GM12878 (cell line): Measurements from ENCODE around the gene INVS. TPM values are rescaled to one million over a fixed set of nuclear protein-coding genes. Genes with fewer than 3 reads are reported as not detected.

Source experiments
- ATAC-seq: fragments of 200-7000 bp; cut with Tn5 transposase; 3 replicates; pipeline ENCODE4 v1.9.1; 2020; ENCODE audit warnings: mild to moderate bottlenecking, moderate library complexity
- BruUV-seq: library from RNA; stranded (reverse); fragments of 400-500 nt; replicated peaks from 2 replicates; lab custom pipeline; 2021; lab: Mats Ljungman, UMichigan
- CTCF ChIA-PET: fragments of 300-600 bp; sonication (Branson Sonifier 250); formaldehyde crosslinking; extraction: SDS; loops from one replicate; lab custom pipeline; 2021; ENCODE audit warnings: inconsistent platforms; lab: Yijun Ruan, JAX
- POLR2A ChIA-PET: fragments of 350-600 bp; formaldehyde crosslinking; extraction: SDS; loops from one replicate; lab custom pipeline; 2021; ENCODE audit warnings: inconsistent platforms; lab: Charles Lee
- RAD21 ChIA-PET: fragments of 300-600 bp; sonication (Branson Sonifier 250); formaldehyde crosslinking; loops from one replicate; lab custom pipeline; 2023; ENCODE audit warnings: antibody characterized with exemption; ENCODE audit not compliant: unreplicated experiment; lab: Charles Lee
- SMC1A ChIA-PET: fragments of 300-600 bp; sonication (Branson Sonifier 250); formaldehyde crosslinking; loops from one replicate; lab custom pipeline; 2023; ENCODE audit not compliant: unreplicated experiment, uncharacterized antibody; lab: Charles Lee
- DNase-seq: peaks from one replicate; pipeline ENCODE4 v3.0.0-alpha.2; 2011; ENCODE audit warnings: low read depth, low spot score
- FAIRE-seq: peaks from 3 replicates; lab custom pipeline; 2011; peaks lifted over from hg19 to GRCh38; lab: Jason Lieb, UNC
- H2AFZ ChIP-seq: 2 replicates; pipeline ENCODE4 v1.6.0; 2011; ENCODE audit warnings: low read depth, low read length, control low read depth; ENCODE audit not compliant: control insufficient read depth
- H3K27ac ChIP-seq: 2 replicates; pipeline ENCODE4 v1.5.1; 2011; ENCODE audit warnings: control low read depth; ENCODE audit not compliant: control insufficient read depth, insufficient read depth
- H3K27me3 ChIP-seq, 2 experiments: replicated peaks in 1 of 2; 2 replicates each; pipeline versions ENCODE4 v1.6.0 to v1.6.1; 2011; ENCODE audit warnings: low read length in 1 of 2; ENCODE audit not compliant: control insufficient read depth in 2 of 2, insufficient read depth in 2 of 2
- H3K36me3 ChIP-seq, 2 experiments: 2 replicates each; pipeline ENCODE4 v1.5.1; 2011; ENCODE audit warnings: low read length in 1 of 2; ENCODE audit not compliant: control insufficient read depth in 2 of 2, insufficient read depth in 2 of 2
- H3K4me1 ChIP-seq: 2 replicates; pipeline ENCODE4 v1.6.1; 2011; ENCODE audit warnings: mild to moderate bottlenecking, low read length, moderate library complexity, mixed read lengths; ENCODE audit not compliant: control insufficient read depth, insufficient read depth
- H3K4me2 ChIP-seq: 2 replicates; pipeline ENCODE4 v1.6.0; 2011; ENCODE audit warnings: control low read depth; ENCODE audit not compliant: control insufficient read depth, insufficient read depth
- H3K4me3 ChIP-seq: fragments of 200-600 bp; sonication (generic); 2 replicates; pipeline ENCODE4 v1.5.1; 2016
- H3K79me2 ChIP-seq: 2 replicates; pipeline ENCODE4 v1.6.0; 2011; ENCODE audit warnings: low read length; ENCODE audit not compliant: control insufficient read depth, insufficient read depth
- H3K9ac ChIP-seq: 2 replicates; pipeline ENCODE4 v1.8.0; 2011; ENCODE audit warnings: low read length, control low read depth, mixed read lengths; ENCODE audit not compliant: control insufficient read depth, insufficient read depth
- H3K9me3 ChIP-seq: replicated peaks from 3 replicates; pipeline ENCODE4 v1.5.1; 2011; ENCODE audit warnings: mild to moderate bottlenecking, low read length; ENCODE audit not compliant: control insufficient read depth, insufficient read depth
- H4K20me1 ChIP-seq: 2 replicates; pipeline ENCODE4 v1.6.0; 2011; ENCODE audit not compliant: control insufficient read depth, insufficient read depth
- DPF2 ChIP-seq: fragments of 450-650 bp; IDR thresholded peaks from 2 replicates; pipeline ENCODE4 v1.6.1; 2017; ENCODE audit warnings: mild to moderate bottlenecking
- FOXM1 ChIP-seq: IDR thresholded peaks from 2 replicates; pipeline ENCODE4 v1.6.1; 2012; ENCODE audit warnings: low read depth, mild to moderate bottlenecking, inconsistent platforms, low read length, moderate library complexity
- MTA3 ChIP-seq: IDR thresholded peaks from 2 replicates; pipeline ENCODE4 v1.6.1; 2012; ENCODE audit warnings: low read length, inconsistent platforms, borderline replicate concordance
- NR2C1 ChIP-seq: fragments of 450-650 bp; IDR thresholded peaks from 2 replicates; pipeline ENCODE4 v1.6.1; 2017; ENCODE audit warnings: antibody characterized with exemption, mild to moderate bottlenecking, moderate library complexity
- SIN3A ChIP-seq: IDR thresholded peaks from 2 replicates; pipeline ENCODE4 v1.6.1; 2012; ENCODE audit warnings: low read depth, low read length, improper control_type of control experiment
- WGBS: methylation state at CpG from one replicate; pipeline ENCODE4 v1.1.6; 2016; ENCODE audit warnings: low lambda C conversion rate; ENCODE audit not compliant: insufficient replicate concordance, insufficient coverage; ENCODE audit errors: missing lambda C conversion rate; 5-methylcytosine and 5-hydroxymethylcytosine counted together
- in situ Hi-C: fragments of 300-500 bp; cut with MboI; formaldehyde crosslinking; loops from 9 replicates; pipeline ENCODE4 v1.14.3; 2018; ENCODE audit warnings: mixed read lengths
- intact Hi-C: fragments of 100-400 bp; cut with micrococcal nuclease; formaldehyde crosslinking; loops from one replicate; pipeline ENCODE4 v1.14.2; 2022; ENCODE audit not compliant: unreplicated experiment
- polyA plus RNA-seq, 11 experiments: library from polyadenylated mRNA; depleted of rRNA in 4 of 11; unstranded in 6 of 11; stranded (reverse) in 5 of 11; fragments of >200 nt; fragmentation: Nextera tagmentation in 4 of 11; fragmentation: Illumina TruSeq in 1 of 11; extraction: Ambion mirVana in 4 of 11; extraction: Trizol in 1 of 11; gene quantifications; 1 replicate in 1 of 11; 2 replicates in 10 of 11; pipeline versions ENCODE4 v1.2.1 to v1.2.3, GENCODE V29; 2011 to 2016; ENCODE audit warnings: inconsistent platforms in 2 of 11, missing spikeins in 2 of 11, low read depth in 1 of 11
- total RNA-seq, 4 experiments: library from RNA; depleted of rRNA in 3 of 4; stranded (reverse); fragments of >200 nt in 3 of 4; fragmentation: Illumina TruSeq in 1 of 4; extraction: Trizol in 1 of 4; gene quantifications; 2 replicates each; pipeline versions ENCODE4 v1.2.1 to v1.2.3, GENCODE V29; 2013 to 2021
- TF ChIP-seq, protein P1 (sequence below): fragments of 450-650 bp; IDR thresholded peaks from 2 replicates; pipeline ENCODE4 v1.6.1; 2016; ENCODE audit warnings: mild to moderate bottlenecking, moderate library complexity, borderline replicate concordance
- TF ChIP-seq, protein P2 (sequence below): fragments of 450-650 bp; IDR thresholded peaks from 2 replicates; pipeline ENCODE4 v1.6.1; 2017; ENCODE audit warnings: borderline replicate concordance
- TF ChIP-seq, protein P3 (sequence below): IDR thresholded peaks from 2 replicates; pipeline ENCODE4 v1.6.1; 2011; ENCODE audit warnings: low read depth, low read length, improper control_type of control experiment, borderline replicate concordance

Gene INVS
- total and polyA plus RNA-seq, 10 of the 15 experiments (the other 5 are each of a cell fraction or from before 2014, with no cell fraction given) = 0.93 to 20.8 (median 13.2) TPM

GRCh38 chr9:100281676-100282387 lies 182.8 kb downstream of the INVS start:
- ATAC-seq (no peak), FAIRE-seq (no peak), DNase-seq (no peak)
- ChIA-PET SMC1A (no interaction called here), CTCF (interaction anchor here (1.5 to 2.3 kb wide), 2 partner anchors 8 to 40 kb away, joined by 7 to 8 read pairs; no protein-coding TSS in a partner anchor), POLR2A (no interaction called here), RAD21 (no interaction called here)
- 98% methylated on average over 7 of the region's 7 CpGs for WGBS
- Histone ChIP-seq H2AFZ (no peak overlapping the region), H3K27me3 (no peaks in the 10 kb centered on the region), H3K4me1 (no peaks in the 10 kb centered on the region), H3K4me3 (no peak overlapping the region), H3K4me2 (no peak overlapping the region), H3K9ac (no peak overlapping the region), H4K20me1 (no peaks in the 10 kb centered on the region), H3K9me3 (no peaks in the 10 kb centered on the region; the same call in none of the 3 replicates), H3K79me2 (no peaks in the 10 kb centered on the region), H3K27ac (no peak overlapping the region), H3K36me3 (peaks cover 0 to 6% of the 10 kb centered on the region in 2 experiments; a peak in 2 of 4 replicates)
- intact Hi-C loops = no loop called here
- in situ Hi-C loops = no loop called here
- BruUV-seq = no TSS peak
- TF ChIP-seq, protein P1, sequence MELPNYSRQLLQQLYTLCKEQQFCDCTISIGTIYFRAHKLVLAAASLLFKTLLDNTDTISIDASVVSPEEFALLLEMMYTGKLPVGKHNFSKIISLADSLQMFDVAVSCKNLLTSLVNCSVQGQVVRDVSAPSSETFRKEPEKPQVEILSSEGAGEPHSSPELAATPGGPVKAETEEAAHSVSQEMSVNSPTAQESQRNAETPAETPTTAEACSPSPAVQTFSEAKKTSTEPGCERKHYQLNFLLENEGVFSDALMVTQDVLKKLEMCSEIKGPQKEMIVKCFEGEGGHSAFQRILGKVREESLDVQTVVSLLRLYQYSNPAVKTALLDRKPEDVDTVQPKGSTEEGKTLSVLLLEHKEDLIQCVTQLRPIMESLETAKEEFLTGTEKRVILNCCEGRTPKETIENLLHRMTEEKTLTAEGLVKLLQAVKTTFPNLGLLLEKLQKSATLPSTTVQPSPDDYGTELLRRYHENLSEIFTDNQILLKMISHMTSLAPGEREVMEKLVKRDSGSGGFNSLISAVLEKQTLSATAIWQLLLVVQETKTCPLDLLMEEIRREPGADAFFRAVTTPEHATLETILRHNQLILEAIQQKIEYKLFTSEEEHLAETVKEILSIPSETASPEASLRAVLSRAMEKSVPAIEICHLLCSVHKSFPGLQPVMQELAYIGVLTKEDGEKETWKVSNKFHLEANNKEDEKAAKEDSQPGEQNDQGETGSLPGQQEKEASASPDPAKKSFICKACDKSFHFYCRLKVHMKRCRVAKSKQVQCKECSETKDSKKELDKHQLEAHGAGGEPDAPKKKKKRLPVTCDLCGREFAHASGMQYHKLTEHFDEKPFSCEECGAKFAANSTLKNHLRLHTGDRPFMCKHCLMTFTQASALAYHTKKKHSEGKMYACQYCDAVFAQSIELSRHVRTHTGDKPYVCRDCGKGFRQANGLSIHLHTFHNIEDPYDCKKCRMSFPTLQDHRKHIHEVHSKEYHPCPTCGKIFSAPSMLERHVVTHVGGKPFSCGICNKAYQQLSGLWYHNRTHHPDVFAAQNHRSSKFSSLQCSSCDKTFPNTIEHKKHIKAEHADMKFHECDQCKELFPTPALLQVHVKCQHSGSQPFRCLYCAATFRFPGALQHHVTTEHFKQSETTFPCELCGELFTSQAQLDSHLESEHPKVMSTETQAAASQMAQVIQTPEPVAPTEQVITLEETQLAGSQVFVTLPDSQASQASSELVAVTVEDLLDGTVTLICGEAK = no peak
- TF ChIP-seq FOXM1 = no peak
- no peak for TF ChIP-seq NR2C1
- TF ChIP-seq, protein P2, sequence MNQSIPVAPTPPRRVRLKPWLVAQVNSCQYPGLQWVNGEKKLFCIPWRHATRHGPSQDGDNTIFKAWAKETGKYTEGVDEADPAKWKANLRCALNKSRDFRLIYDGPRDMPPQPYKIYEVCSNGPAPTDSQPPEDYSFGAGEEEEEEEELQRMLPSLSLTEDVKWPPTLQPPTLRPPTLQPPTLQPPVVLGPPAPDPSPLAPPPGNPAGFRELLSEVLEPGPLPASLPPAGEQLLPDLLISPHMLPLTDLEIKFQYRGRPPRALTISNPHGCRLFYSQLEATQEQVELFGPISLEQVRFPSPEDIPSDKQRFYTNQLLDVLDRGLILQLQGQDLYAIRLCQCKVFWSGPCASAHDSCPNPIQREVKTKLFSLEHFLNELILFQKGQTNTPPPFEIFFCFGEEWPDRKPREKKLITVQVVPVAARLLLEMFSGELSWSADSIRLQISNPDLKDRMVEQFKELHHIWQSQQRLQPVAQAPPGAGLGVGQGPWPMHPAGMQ = no peak
- TF ChIP-seq, protein P3, sequence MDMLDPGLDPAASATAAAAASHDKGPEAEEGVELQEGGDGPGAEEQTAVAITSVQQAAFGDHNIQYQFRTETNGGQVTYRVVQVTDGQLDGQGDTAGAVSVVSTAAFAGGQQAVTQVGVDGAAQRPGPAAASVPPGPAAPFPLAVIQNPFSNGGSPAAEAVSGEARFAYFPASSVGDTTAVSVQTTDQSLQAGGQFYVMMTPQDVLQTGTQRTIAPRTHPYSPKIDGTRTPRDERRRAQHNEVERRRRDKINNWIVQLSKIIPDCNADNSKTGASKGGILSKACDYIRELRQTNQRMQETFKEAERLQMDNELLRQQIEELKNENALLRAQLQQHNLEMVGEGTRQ = no peak
- TF ChIP-seq SIN3A = no peak
- TF ChIP-seq DPF2 = no peak
- no peak for TF ChIP-seq MTA3
